Lung microvascular endothelial cell (primary cell): ENCODE results near the gene ATP6V1D. TPM values are rescaled to one million over a fixed set of nuclear protein-coding genes. Genes with fewer than 3 reads are reported as not detected.

Experiments used
- total RNA-seq: library from RNA; depleted of rRNA; stranded (reverse); fragments of >200 nt; gene quantifications from 2 replicates; pipeline ENCODE4 v1.2.1, GENCODE V29; 2014

ATP6V1D gene
- total RNA-seq, 1 donor from 2014 or later: 59.5 TPM

Other genes with a start within 250 kb of the ATP6V1D start
- not detected in 2 replicates for gene GARIN2, start 170.4 kb downstream of the ATP6V1D start, total RNA-seq
- gene PALS1, start 118.4 kb downstream of the ATP6V1D start, total RNA-seq: 19.8 and 23.6 TPM in 2 replicates
- 117 and 162 TPM in 2 replicates for gene EIF2S1, start 524 bp upstream of the ATP6V1D start, total RNA-seq
- gene PLEK2, start 52.4 kb upstream of the ATP6V1D start, total RNA-seq: 0.20 and 5.9 TPM in 2 replicates
- 0.40 and 0.44 TPM in 2 replicates for gene TMEM229B, start 128.9 kb upstream of the ATP6V1D start, total RNA-seq
- gene PLEKHH1, start 173.5 kb upstream of the ATP6V1D start, total RNA-seq: under 0.01 and 0.22 TPM in 2 replicates
- gene PIGH, start 240.5 kb upstream of the ATP6V1D start, total RNA-seq: 9.4 and 14.1 TPM in 2 replicates